Measurements from ENCODE around the gene HAPLN3. TPM values are rescaled to one million over a fixed set of nuclear protein-coding genes. Genes with fewer than 3 reads are reported as not detected.

Gene HAPLN3
- total and polyA plus RNA-seq, 8 donors = 0.32 to 3.7 (median 2.0) TPM

DNA sequence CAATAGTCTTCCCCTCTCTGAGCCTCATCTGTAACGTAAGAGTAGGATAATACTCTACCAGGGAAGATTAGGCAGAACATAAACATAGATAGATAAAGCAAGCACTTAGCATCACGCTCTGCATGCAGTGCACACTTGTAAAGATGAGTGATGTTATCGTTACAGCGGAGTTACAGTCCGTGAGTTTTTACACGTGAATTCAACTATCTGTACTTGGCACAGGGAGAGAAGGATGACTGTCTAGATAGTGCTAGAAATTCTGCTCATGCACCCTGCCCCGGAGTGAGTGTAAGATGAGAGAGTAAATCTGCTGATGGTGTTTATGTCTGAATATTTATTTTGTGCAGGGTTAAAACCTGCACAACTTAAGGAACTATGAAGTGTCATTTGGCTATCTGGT, 35.8 kb downstream of the HAPLN3 start:
- Histone ChIP-seq H3K27ac (no peak overlapping the region), H3K27me3 (no peaks in the 10 kb centered on the region), H3K9me3 (no peaks in the 10 kb centered on the region), H3K4me1 (no peaks in the 10 kb centered on the region), H3K4me3 (no peak overlapping the region), H3K36me3 (no peaks in the 10 kb centered on the region)
- WGBS, 2 donors = 42 to 53% methylated on average over 7 of the region's 7 CpGs
- DNase-seq (no peak), FAIRE-seq (no peak), ATAC-seq (no peak)
- TF ChIP-seq, protein P1, sequence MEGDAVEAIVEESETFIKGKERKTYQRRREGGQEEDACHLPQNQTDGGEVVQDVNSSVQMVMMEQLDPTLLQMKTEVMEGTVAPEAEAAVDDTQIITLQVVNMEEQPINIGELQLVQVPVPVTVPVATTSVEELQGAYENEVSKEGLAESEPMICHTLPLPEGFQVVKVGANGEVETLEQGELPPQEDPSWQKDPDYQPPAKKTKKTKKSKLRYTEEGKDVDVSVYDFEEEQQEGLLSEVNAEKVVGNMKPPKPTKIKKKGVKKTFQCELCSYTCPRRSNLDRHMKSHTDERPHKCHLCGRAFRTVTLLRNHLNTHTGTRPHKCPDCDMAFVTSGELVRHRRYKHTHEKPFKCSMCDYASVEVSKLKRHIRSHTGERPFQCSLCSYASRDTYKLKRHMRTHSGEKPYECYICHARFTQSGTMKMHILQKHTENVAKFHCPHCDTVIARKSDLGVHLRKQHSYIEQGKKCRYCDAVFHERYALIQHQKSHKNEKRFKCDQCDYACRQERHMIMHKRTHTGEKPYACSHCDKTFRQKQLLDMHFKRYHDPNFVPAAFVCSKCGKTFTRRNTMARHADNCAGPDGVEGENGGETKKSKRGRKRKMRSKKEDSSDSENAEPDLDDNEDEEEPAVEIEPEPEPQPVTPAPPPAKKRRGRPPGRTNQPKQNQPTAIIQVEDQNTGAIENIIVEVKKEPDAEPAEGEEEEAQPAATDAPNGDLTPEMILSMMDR (IDR thresholded peaks at IDR 0.05) = no peak
- intact Hi-C loops (cut with DNase I) = no loop called here

DNA sequence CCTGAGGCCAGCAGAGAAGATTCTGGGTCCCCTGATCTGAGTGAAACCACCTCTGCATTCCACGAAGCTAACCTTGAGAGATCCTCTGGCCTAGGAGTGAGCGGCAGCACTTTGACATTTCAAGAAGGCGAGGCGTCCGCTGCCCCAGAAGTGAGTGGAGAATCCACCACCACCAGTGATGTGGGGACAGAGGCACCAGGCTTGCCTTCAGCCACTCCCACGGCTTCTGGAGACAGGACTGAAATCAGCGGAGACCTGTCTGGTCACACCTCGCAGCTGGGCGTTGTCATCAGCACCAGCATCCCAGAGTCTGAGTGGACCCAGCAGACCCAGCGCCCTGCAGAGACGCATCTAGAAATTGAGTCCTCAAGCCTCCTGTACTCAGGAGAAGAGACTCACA, 36.4 kb downstream of the HAPLN3 start:
- TF ChIP-seq, protein P1 (IDR thresholded peaks at IDR 0.05) = no peak
- Histone ChIP-seq H3K4me1 (no peaks in the 10 kb centered on the region), H3K27me3 (no peaks in the 10 kb centered on the region), H3K27ac (no peak overlapping the region), H3K9me3 (no peaks in the 10 kb centered on the region), H3K36me3 (no peaks in the 10 kb centered on the region), H3K4me3 (no peak overlapping the region)
- ATAC-seq = no peak
- intact Hi-C loops (cut with DNase I) = no loop called here
- WGBS, 2 donors = 65 to 76% methylated on average over 11 of the region's 11 CpGs
- DNase-seq = no peak
- no peak for FAIRE-seq

DNA sequence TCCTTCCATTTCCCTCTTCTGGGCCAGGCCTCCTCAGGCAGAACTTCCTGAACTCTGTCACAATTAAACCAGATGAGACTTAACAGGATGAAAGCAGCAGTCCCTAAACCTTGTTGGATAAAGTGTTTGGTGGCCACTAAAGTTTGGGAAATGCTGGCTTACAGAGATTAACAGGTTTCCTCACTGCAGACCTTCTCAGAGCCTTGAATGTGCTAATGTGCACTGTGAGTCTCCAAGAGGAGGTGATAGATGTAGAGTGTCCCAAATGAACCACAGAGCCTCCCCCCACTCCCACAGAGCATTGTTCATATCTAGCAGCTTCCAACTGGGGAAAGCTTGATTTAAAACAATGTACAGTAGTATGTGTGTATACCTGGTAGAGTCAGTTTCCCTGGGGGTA, 42.9 kb downstream of the HAPLN3 start:
- intact Hi-C loops (cut with DNase I) = no loop called here
- H3K27me3 ChIP-seq = no peaks in the 10 kb centered on the region
- DNase-seq (no peak), FAIRE-seq (no peak), ATAC-seq (no peak)
- no peak overlapping the region for H3K4me3 ChIP-seq
- no peaks in the 10 kb centered on the region for H3K36me3 ChIP-seq
- H3K9me3 ChIP-seq = no peaks in the 10 kb centered on the region
- H3K4me1 ChIP-seq = no peaks in the 10 kb centered on the region
- no peak overlapping the region for H3K27ac ChIP-seq
- TF ChIP-seq, protein P1 (IDR thresholded peaks at IDR 0.05) = no peak

DNA sequence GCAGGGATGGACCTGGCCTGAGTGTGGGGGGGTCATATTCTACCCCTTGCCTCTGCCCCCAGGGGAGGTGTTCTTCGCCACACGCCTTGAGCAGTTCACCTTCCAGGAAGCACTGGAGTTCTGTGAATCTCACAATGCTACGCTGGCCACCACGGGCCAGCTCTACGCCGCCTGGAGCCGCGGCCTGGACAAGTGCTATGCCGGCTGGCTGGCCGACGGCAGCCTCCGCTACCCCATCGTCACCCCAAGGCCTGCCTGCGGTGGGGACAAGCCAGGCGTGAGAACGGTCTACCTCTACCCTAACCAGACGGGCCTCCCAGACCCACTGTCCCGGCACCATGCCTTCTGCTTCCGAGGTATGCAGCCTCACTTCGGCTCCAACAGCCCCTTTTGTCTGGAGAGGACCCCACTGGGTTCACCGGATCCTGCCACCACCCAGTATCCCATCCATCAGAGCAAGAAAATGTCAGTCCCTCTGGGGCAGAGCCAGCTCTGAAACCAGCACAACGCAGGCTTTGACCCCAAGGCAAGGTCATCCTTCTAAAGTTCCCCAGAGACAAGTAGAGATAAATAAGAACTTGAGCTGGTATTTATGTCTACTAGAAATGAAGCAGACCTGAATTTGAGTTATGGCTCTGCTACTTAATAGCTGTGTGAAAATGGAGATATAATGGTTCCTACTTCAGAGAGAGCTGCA, 45.8 kb downstream of the HAPLN3 start:
- H3K27me3 ChIP-seq = no peaks in the 10 kb centered on the region
- no peaks in the 10 kb centered on the region for H3K9me3 ChIP-seq
- intact Hi-C loops (cut with DNase I) = no loop called here
- no peaks in the 10 kb centered on the region for H3K4me1 ChIP-seq
- H3K36me3 ChIP-seq = no peaks in the 10 kb centered on the region
- 79 to 80% methylated on average over 22 of the region's 22 CpGs for WGBS, 2 donors
- no peak overlapping the region for H3K4me3 ChIP-seq
- TF ChIP-seq, protein P1 (IDR thresholded peaks at IDR 0.05) = no peak
- no peak overlapping the region for H3K27ac ChIP-seq
- no peak for FAIRE-seq
- ATAC-seq = no peak
- no peak for DNase-seq

DNA sequence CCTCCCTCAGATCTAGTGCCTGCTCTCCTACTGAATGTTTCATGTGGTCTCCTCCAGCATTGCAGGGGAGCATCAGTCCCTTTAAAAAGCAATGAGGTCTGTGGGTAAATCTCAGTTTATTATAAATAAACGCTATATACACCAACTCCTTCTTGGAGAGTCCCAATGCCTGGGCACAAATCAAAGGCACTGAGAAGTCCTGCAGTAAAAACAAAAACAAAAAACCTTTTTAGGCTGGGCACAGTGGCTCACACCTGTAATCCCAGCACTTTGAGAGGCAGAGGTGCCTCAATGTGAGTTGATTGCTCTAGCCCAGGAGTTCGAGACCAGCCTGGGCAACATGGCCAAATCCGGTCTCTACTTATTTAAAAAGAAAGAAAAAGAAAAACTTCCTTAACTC, 47.1 kb downstream of the HAPLN3 start:
- DNase-seq = no peak
- Histone ChIP-seq H3K36me3 (no peaks in the 10 kb centered on the region), H3K27me3 (no peaks in the 10 kb centered on the region), H3K4me1 (no peaks in the 10 kb centered on the region), H3K9me3 (no peaks in the 10 kb centered on the region), H3K27ac (no peak overlapping the region), H3K4me3 (no peak overlapping the region)
- TF ChIP-seq, protein P1 (IDR thresholded peaks at IDR 0.05) = no peak
- intact Hi-C loops (cut with DNase I) = no loop called here
- no peak for FAIRE-seq
- WGBS, 2 donors = 73 to 86% methylated on average over 3 of the region's 3 CpGs
- no peak for ATAC-seq
